Measurements from ENCODE around the gene UXS1.

UXS1 gene

GRCh38 chr2:106070181-106070580 is 123.9 kb downstream of the UXS1 start:
- DNase-seq, result no peak

- DNase-seq, result no peak
Observed at GRCh38 chr2:106068451-106068850, 125.7 kb downstream of the UXS1 start.

GRCh38 chr2:106065983-106066820 is 127.9 kb downstream of the UXS1 start:
- no peak for DNase-seq

- DNase-seq, result no peak
Observed at GRCh38 chr2:106065268-106065982, 128.7 kb downstream of the UXS1 start.

- DNase-seq, result no peak
Observed at GRCh38 chr2:106063181-106063580, 130.9 kb downstream of the UXS1 start.

GRCh38 chr2:106062627-106063026 is 131.5 kb downstream of the UXS1 start:
- DNase-seq, result no peak

GRCh38 chr2:106061611-106062349 is 132.3 kb downstream of the UXS1 start:
- no peak for DNase-seq

- no peak for DNase-seq
Observed at GRCh38 chr2:106059416-106060065, 134.6 kb downstream of the UXS1 start.

- DNase-seq, result no peak
Observed at GRCh38 chr2:106058469-106059137, 135.5 kb downstream of the UXS1 start.

- DNase-seq, result no peak
Observed at GRCh38 chr2:106057206-106057605, 136.9 kb downstream of the UXS1 start.

GRCh38 chr2:106054880-106055655 is 139.0 kb downstream of the UXS1 start:
- no peak for DNase-seq

GRCh38 chr2:106054321-106054720 is 139.8 kb downstream of the UXS1 start:
- no peak for DNase-seq

- DNase-seq, result no peak
Observed at GRCh38 chr2:106053581-106053980, 140.5 kb downstream of the UXS1 start.

- DNase-seq, result no peak
Observed at GRCh38 chr2:106053116-106053515, 141.0 kb downstream of the UXS1 start.

GRCh38 chr2:106044859-106045258 is 149.2 kb downstream of the UXS1 start:
- no peak for DNase-seq

GRCh38 chr2:106044021-106044420 is 150.1 kb downstream of the UXS1 start:
- no peak for DNase-seq

All from NCI-H1105 (cell line).